ENCODE data around the gene ALX3. TPM values are rescaled to one million over a fixed set of nuclear protein-coding genes. Genes with fewer than 3 reads are reported as not detected.

ALX3 gene
- not detected in 2 replicates for total RNA-seq

GRCh38 chr1:110070671-110071242, at the start of gene ALX3:
Gene ALX3 (minus strand): TSS chr1:110070672. CDS start chr1:110070612, 60 bp downstream.

DNA sequence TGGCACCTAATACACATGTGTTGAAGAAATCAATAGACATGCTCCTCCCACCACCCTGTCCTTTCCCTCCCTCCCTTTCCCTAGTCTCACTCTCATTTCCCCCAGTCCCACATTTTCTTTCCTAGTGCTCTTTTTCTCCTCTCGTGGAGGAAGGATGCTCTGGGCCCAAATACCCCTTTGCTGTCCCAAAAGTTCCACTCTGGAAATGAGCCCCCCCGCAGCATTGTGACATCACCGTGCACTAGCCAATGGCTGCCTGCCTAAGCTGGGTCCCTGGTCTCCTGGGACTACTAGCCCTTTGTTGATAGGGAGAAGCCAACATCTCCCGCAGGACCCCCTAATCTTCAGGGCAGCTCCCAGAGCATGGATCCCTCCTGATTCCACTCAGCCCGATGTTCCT, 41.7 kb upstream of the ALX3 start, which contains the start of gene UBL4B:
TSS of gene UBL4B (plus strand) at position 301 of the 400 bp plus-strand sequence. CDS start at position 393, 92 bp downstream.

DNA sequence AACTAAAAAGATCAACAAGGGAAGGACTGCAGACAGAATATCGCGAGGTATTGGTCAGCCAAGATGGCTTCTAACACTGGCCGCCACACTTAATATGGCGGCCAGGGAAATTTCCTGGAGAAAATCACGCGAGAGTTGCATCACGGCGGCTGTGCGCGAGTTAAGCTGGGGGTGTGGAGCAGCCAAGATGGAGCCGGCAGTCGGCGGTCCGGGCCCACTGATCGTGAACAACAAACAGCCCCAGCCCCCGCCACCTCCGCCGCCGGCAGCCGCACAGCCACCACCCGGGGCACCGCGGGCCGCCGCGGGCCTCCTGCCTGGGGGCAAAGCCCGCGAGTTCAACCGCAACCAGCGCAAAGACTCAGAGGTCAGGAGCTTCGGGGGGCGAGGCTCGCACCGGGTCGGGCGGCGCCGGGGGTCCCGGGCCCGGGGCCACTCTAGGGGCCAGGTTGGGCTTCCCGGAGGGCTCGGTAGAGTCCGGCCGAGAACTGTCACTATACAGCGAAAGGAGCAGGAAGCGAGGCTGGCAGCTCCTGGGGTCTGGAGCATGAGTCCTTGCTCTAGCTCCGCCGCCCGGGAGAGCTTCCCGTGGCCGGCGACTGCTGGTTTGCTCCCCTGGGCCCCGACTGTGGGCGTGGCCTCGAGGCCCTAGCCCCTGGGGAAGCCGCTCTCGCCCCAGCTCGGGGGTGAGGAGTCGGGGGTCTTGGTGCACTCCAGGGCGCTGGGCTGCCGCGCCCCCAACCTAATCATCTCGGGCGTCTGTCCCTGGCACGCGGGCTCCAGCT, 35.8 kb downstream of the ALX3 start, which contains the start of gene STRIP1:
TSS of gene STRIP1 (plus strand) at position 174 of the 785 bp plus-strand sequence. CDS start at position 188, 14 bp downstream.

Other genes starting within 250 kb of the ALX3 start
- 38.0 and 47.1 TPM in 2 replicates for gene CSF1, start 159.8 kb downstream of the ALX3 start, total RNA-seq
- 51.1 and 92.3 TPM in 2 replicates for gene AHCYL1, start 85.9 kb downstream of the ALX3 start, total RNA-seq
- gene STRIP1, start 36.0 kb downstream of the ALX3 start, total RNA-seq, result 39.8 and 44.2 TPM in 2 replicates
- gene UBL4B, start 41.8 kb upstream of the ALX3 start, total RNA-seq, result not detected in 2 replicates
- gene SLC6A17, start 79.8 kb upstream of the ALX3 start, total RNA-seq, result under 0.01 and 0.09 TPM in 2 replicates
- 0.57 and 2.8 TPM in 2 replicates for gene KCNC4, start 139.6 kb upstream of the ALX3 start, total RNA-seq

Measured in smooth muscle cell of bladder (primary cell).